Measurements from ENCODE around the gene TSEN54. TPM values are rescaled to one million over a fixed set of nuclear protein-coding genes. Genes with fewer than 3 reads are reported as not detected.

TSEN54 gene
- total and polyA plus RNA-seq, 4 donors: 9.1 to 15.1 (median 12.3) TPM

- TF ChIP-seq ZBTB33 (IDR thresholded peaks at IDR 0.05): no peak
- no peak for TF ChIP-seq CTCF (IDR thresholded peaks at IDR 0.05; ENCODE audit: low read depth, low read length, missing input control)
Measured at GRCh38 chr17:75570772-75571171, 54.4 kb downstream of the TSEN54 start (continued).

- TF ChIP-seq MAX (IDR thresholded peaks at IDR 0.05) (no peak), YY1 (IDR thresholded peaks at IDR 0.05) (no peak), EGR1 (IDR thresholded peaks at IDR 0.05; ENCODE audit: low read depth in 2 of 2) (no peak), NR2F2 (IDR thresholded peaks at IDR 0.05) (no peak), JUND (IDR thresholded peaks at IDR 0.05) (no peak), SP1 (IDR thresholded peaks at IDR 0.05) (no peak), FOXA2 (IDR thresholded peaks at IDR 0.05) (no peak), REST (IDR thresholded peaks at IDR 0.05) (no peak), CTCF (IDR thresholded peaks at IDR 0.05; ENCODE audit: low read depth, low read length, missing input control) (no peak), ATF3 (IDR thresholded peaks at IDR 0.05) (no peak), RXRA (IDR thresholded peaks at IDR 0.05) (no peak), RAD21 (IDR thresholded peaks at IDR 0.05) (no peak), FOXA1 (IDR thresholded peaks at IDR 0.05) (no peak), HNF4G (IDR thresholded peaks at IDR 0.05) (no peak), TAF1 (conservative IDR thresholded peaks at IDR 0.05) (no peak)
- Histone ChIP-seq H3K27ac (ENCODE audit: low read depth in 1 of 2, low read length in 2 of 2) (no peak overlapping the region), H3K4me1 (ENCODE audit: control insufficient read depth in 4 of 4, insufficient read depth in 4 of 4, low read length in 3 of 4) (no peaks in the 10 kb centered on the region), H3K27me3 (ENCODE audit: control insufficient read depth in 4 of 4, insufficient read depth in 4 of 4, low read length in 3 of 4) (no peaks in the 10 kb centered on the region), H3K36me3 (ENCODE audit: control insufficient read depth in 4 of 4, insufficient read depth in 3 of 4, low read depth in 1 of 4, low read length in 3 of 4) (peaks cover under 1 to 46% (median 23%) of the 10 kb centered on the region in 4 donors), H3K9me3 (ENCODE audit: control insufficient read depth in 4 of 4, low read length in 3 of 4) (no peaks in the 10 kb centered on the region), H3K9ac (ENCODE audit: low read depth in 1 of 2, low read length in 2 of 2) (no peak overlapping the region), H3K4me3 (ENCODE audit: low read depth in 1 of 3, low read length in 3 of 3) (no peak overlapping the region)
- peak; percentile 34 for DNase-seq (ENCODE audit: low spot score)
- WGBS: 91% methylated on average over 15 of the region's 15 CpGs
Measured at GRCh38 chr17:75571197-75571884, 55.0 kb downstream of the TSEN54 start.
